Astrocyte of the spinal cord (primary cell): Measurements from ENCODE around the gene ACTRT2.

Experiments
- DNase-seq: peaks from one replicate; pipeline ENCODE4 v3.0.0; 2011; ENCODE audit warnings: low read depth, low spot score
- H3K4me3 ChIP-seq: 2 replicates; pipeline ENCODE4 v1.5.1; 2011; ENCODE audit warnings: low read depth, mild to moderate bottlenecking, low read length, moderate library complexity
- in situ Hi-C: cut with HindIII; loops from 2 replicates; pipeline ENCODE4 v1.10.0; 2017; ENCODE audit warnings: low sequenced_read_pairs
- TF ChIP-seq, protein P1 (sequence below): IDR thresholded peaks from 2 replicates; pipeline ENCODE4 v1.5.1; 2012; ENCODE audit warnings: low read depth, mild to moderate bottlenecking, low read length, inconsistent platforms

Gene ACTRT2

DNA sequence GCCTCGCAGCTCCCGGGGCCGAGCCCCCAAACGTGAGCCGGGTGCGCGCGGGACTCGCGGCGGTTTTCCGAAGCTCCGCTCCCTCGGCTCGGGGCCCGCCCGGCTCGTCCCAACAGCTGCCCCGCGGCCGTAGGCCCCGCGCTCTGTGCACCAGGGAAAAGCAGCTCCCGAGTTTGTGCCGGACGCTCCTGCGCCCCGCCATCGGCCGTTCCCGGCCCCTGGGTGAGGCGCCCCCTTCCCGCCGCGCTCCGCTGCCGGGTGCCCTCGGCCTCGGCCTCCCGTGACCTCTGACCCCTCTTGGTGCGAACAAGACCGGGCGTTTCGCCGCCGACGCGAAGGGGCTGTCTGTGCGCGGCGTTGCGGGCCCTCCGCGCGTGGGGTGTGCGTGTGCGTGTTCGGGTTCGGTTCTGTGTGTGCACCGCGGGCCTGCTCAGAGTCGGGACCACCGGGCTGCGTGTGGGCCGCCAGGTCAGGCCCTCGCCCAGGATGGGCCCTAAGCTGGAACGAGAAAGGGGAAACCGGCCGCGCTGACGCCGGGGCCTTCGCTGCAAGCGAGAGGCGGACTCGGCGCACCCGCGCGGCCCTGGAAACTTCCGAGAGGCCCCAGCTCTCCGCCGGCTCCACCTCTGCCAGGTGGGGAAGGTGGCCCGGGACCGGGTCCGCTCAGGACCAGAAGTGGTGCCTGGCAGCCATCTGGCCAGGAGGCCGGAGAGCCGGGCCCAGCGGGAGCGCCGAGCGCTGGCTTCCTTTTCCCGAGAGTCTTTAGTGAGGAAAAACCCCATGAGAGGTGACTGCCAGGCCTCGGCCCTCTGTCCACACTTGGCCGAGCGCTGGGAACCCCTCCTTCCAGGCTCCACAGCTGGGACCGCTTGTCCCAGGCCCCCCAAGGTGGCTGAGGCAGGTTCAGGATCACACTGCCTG, 49.6 kb downstream of the ACTRT2 start:
- DNase-seq: peak; percentile 32
- TF ChIP-seq, protein P1, sequence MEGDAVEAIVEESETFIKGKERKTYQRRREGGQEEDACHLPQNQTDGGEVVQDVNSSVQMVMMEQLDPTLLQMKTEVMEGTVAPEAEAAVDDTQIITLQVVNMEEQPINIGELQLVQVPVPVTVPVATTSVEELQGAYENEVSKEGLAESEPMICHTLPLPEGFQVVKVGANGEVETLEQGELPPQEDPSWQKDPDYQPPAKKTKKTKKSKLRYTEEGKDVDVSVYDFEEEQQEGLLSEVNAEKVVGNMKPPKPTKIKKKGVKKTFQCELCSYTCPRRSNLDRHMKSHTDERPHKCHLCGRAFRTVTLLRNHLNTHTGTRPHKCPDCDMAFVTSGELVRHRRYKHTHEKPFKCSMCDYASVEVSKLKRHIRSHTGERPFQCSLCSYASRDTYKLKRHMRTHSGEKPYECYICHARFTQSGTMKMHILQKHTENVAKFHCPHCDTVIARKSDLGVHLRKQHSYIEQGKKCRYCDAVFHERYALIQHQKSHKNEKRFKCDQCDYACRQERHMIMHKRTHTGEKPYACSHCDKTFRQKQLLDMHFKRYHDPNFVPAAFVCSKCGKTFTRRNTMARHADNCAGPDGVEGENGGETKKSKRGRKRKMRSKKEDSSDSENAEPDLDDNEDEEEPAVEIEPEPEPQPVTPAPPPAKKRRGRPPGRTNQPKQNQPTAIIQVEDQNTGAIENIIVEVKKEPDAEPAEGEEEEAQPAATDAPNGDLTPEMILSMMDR: no peak
- H3K4me3 ChIP-seq: peak overlapping the region; percentile 35
- in situ Hi-C loops: loop anchor here (25.0 kb wide), 1 partner anchor 341 kb away; no protein-coding TSS in a partner anchor

- in situ Hi-C loops: loop anchor here (25.0 kb wide), 1 partner anchor 341 kb away; no protein-coding TSS in a partner anchor
- TF ChIP-seq, protein P1: no peak
- peak; percentile 32 for DNase-seq
- H3K4me3 ChIP-seq: peak overlapping the region; percentile 35
Measured at GRCh38 chr1:3071565-3072390, 50.5 kb downstream of the ACTRT2 start.
